ENCODE data around the gene PARD3.
"Not testable (repeated sequence)": the region's sequence is repeated elsewhere in the genome, so short reads cannot be mapped to it uniquely, and the experiment has no call there.

The PARD3 gene

DNA sequence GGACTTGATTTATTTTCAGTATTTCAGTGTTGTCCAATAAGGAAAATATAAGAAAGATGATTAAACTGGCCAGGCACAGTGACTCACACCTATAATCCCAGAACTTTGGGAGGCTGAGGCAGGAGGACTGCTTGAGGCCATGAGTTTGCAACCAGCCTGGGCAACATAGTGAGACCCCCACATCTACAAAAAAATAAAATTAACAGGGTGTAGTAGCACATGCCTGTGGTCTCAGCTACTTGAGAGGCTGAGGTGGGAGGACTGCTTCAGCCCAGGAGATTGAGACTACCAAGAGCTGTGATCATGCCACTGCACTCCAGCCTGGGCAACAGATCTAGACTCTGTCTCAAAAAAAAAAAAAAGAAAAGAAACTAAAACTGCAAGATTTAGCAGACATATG, 138.0 kb downstream of the PARD3 start:
- DNase-seq, result no peak

DNA sequence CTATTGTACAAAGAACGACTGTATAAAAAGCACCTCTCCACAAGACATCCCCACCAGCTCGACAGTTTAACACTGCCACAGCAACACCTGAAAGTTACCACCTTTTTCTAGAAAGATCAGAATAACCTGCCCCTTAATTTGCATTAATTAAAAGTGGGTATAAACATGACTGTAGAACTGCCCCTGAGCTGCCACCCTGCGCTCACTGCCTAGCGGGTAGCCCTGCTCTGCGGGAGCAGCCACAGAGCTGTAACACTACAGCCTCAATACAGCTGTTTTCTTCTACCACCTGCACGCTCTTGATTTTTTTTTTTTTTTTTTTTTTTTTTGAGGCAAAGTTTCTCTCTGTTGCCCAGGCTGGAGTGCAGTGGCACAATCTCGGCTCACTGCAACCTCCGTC, 140.9 kb downstream of the PARD3 start:
- DNase-seq, result no peak

DNA sequence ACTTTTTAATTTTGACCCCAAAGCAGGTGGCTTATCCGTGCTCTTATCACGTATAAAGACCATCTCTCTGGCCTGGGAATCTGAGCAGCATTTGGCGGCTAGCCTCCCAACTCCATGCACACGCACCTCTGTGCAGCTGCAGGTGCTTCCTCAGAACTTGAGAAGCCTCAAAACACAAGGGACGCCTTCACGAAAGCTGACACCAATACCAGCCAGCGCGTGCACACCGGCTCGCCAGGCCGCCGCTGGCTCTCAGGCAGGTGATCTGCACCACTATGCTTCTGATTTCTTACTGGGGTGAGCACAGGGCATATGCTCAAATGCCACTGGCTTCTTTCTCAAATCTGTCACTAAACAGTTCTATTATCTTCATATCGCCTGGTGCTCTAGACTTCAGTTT, 145.0 kb downstream of the PARD3 start:
- DNase-seq, result peak; percentile 57

- DNase-seq, result no peak
Observed at GRCh38 chr10:34669079-34669478, 146.0 kb downstream of the PARD3 start.

DNA sequence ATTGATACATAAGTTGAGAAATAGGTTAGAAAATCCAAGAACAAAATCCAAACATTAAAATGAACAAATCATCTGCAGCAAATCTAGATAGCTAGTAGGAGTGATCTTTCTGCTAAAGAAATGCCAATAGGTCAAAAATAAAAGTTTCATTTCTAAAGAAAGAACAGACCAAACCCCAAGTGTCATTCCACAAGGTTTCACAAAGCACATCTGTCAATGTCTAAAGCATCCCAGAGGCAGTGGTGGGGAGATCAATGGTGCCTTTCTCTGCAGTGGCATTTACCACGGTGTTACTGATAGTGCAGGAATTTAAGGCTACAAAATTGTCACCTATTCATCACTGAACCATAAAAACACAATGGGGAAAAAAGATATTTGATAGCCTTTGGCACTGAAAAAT, 147.9 kb downstream of the PARD3 start:
- DNase-seq, result no peak

DNA sequence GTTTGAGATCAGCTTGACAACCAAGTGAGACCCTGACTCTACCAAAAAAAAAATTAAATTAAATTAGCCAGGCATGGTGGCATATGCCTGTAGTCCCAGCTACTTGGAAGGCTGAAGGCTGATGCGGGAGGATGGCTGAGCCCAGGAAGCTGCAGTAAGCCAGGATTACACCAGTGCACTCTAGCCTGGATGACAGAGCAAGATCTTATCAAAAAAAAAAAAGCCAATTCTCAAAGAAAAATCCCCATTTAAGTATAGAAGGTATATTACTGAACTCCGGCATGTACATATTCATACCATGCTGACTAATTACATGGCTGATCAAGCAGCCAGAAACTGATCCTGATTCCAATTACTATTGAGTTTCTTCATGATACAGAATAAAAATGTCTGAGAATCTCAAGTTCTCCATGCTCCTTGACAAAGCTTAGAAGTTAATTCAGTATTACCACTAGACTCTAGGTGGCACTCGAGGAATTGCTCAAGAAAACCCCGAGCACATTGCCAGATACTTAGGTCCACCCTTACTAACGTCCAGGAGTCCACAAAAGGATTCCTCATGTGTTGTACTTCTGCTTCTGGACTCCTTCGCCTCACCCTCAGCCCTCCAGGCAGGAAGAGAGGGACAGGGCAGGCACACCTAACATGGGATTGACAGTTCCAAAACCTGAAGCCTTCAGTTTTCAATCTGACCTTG, 148.9 kb downstream of the PARD3 start:
- no peak for DNase-seq

GRCh38 chr10:34664706-34665105, 150.4 kb downstream of the PARD3 start:
- no peak for DNase-seq

GRCh38 chr10:34661580-34661979, 153.5 kb downstream of the PARD3 start:
- no peak for DNase-seq

GRCh38 chr10:34658934-34659333, 156.2 kb downstream of the PARD3 start:
- no peak for DNase-seq

DNA sequence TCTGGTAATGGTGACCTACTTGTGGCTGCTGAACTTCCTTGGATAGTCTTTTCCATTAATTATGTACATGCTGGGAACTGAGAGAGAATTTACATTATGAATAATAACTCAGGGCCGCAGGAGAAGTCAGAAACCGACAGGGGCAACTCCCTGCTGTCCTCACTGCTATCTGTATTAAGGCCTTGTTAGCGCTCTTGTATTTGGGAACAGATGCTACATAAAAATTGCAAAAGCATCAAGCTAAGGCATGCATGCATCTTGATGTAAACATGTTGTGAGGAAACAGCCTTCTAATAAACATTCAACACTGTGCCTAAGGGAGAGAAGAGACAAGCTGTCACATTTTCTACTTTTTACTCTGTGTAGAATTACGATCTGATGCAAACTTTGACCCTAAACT, 158.4 kb downstream of the PARD3 start:
- no peak for DNase-seq

DNA sequence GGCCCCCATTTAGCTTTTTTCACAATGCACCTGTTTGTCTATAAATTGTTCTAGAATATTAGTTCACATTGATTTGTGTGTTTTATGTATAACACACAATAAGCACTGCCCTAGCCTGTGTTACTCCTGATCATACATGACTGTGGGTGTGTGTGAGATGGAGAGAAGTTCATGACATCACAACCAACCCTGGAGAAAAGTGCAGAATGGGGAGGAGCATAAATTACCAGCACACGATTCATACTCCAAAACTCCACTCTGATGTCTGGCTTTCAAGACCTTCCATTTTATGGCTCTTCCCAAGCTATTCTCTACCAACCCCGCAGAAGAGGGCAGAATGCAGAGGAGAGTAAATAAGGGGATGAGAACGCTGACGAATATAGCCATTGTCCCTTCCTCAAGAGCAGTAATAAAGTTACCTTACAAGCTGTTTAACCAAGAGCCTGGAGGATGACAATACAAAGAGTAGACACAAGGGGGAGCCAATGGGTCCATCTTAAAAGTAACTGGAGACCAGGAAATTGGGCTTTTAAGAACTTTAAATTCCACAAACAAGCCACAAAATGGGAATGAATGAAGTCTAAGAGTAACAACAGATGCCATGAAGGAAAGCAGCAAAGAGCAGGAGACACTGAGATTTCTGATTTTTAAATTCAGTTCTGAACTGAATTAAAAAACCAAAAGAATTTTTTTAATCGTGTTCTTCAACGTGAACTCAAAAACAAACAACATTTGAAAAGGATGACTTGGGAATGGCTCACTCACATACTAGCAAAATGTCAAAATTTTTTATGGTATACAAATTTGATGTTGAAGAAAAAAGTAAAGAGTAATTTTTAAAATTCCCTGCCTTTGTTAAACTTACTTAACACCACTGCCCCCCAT, 159.6 kb downstream of the PARD3 start:
- DNase-seq, result peak; percentile 20

- no peak for DNase-seq
Observed at GRCh38 chr10:34654211-34654610, 160.9 kb downstream of the PARD3 start.

GRCh38 chr10:34653530-34653929, 161.6 kb downstream of the PARD3 start:
- DNase-seq, result no peak

DNA sequence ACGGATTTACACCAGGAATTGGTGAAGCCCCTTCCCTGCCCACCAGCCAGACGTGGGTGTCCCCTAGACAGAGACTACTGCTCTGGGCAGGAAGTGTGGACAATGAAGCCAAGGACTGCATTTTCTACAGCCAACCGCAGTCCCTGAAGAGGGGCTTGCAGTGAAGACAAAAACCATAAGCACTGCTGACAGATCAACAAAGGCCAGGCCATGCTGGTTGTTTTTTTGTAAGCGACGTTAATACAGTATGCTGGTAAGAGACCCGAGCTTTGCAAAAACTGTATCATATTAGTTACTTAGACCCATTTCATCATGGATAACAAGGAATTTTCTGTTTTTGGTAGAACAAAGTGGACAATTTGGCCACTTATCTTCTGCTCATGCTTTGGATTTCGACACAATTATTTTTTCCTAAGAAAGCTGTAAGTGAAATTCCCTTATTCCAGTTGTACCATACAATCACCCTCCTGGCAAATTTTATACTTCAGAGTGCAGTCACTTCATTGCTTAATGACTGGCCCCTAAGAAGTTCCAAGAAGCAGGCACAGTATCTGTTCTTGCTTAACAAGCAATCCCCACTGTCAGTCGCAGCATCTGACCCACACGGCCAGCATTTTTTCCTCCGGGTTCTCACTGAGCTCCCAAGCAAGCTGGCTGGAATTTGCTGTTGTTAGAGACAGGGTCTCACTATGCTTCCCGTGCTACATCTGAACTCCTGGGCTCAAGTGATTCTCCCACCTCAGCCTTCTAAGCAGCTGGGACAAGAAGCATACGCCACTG, 163.5 kb downstream of the PARD3 start:
- DNase-seq, result no peak

DNA sequence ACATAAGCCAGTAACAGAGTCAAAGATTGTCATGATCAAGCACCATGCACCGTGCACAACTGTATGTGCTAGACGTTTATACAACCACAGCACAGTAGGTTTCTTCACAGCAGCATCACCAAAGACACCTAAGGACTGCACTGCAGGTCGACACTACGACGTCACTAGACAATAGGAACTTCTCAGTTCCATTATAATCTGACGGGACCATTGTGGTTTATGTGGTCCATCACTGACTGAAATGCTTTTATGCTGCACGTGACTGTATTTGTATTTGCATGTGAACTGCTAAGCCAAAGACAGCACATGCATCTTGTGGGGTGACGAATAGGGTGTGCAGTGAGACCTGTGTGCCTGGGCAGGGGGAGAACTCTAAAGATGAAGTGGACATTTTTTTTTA, 164.9 kb downstream of the PARD3 start:
- DNase-seq, result no peak

- no peak for DNase-seq
Observed at GRCh38 chr10:34649385-34649784, 165.7 kb downstream of the PARD3 start.

DNA sequence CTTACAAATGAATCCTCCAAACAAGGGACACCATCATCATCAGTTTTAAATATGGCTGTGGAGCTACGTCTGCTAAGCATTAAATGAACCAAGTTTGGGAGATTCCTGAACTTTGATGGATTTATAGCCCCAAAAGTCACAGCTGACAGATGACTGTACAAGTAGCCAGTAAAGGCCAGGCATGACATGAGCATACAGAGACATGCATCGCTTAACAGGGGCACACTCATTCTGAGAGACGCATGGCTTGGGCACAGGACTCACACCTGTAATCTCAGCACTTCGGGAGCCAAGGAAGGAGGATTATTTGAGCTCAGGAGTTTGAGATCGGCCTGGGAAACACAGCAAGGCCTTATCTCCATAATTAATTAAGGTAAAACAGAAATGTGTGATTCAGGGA, 166.2 kb downstream of the PARD3 start:
- DNase-seq, result no peak

DNA sequence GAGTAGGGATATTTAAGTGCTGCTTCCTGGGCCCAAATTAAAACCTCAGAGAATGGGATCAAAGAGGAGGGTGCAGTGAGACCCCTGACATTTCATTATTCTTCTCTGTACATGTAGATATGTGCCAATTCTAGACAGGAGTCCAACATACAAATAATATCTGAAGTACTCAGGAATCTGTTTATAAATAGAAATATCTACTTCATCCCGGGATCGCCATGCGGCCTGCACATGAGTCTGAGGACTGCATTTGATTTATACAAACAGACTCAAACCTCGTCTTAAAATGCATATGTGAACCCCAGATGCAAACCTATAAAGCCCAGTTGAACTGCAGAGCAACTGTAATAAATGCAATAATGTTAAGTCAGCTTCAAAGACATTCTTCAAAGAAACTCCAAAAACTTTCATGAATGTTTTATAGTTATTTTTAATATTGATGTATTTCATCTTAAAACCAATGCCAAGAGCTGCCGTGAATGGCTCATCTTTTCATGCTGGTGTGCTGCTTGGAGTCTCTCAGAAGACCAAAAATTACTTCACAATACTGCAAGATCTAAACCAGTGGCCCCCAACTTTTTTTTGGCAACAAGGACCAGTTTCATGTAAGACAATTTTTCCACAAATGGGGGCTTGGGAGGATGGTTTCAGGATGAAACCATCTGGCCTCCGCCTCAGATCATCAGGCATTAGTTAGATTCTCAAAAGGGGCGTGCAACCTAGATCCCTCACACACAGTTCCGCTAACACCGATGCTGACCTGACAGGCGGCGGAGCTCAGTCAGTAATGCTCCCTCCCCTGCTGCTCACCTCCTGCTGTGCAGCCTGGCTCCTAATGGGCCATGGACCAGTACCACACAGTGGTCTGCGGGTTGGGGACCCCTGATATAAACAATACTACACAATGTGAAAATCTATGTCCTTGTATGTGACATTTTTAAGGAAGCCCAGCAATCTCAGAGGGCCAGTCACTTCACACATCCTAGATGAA, 166.9 kb downstream of the PARD3 start:
- DNase-seq, result no peak

DNA sequence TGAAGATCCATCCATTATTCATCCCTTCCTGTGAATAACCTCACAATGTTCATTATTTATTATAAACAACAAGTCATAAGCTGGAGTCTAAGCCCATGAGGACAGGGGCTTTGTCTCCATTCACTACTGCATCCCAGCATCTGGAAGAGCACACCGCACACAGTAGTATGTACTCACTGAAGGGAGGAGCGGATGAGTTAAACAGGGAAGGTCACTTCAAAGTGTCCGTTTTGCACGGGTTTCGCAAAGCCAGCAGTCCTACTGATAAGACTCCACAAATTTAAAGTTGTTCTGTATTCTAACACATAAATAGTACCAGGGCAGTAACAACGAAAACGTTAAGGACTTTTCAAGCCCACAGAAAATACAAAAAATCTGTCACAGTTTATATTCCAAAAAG, 167.9 kb downstream of the PARD3 start:
- DNase-seq, result no peak

DNA sequence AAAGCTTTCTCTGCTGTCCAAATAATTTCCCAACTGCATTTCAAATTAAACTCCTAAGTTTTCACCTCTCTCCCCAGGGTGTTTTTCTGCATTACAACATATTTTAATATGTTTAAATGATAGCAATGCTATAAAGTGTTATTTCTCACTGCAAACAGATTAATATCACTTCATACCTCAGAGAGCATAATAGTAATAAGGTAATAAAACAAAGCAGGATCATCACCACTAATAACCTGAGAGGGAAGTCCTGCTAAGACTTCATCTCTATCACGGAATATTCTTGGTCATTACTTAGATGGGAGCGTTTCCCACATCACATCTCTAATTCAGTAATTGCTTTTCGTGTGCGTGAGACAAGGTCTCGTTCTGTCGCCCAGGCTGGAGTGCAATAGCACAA, 168.8 kb downstream of the PARD3 start:
- no peak for DNase-seq

DNA sequence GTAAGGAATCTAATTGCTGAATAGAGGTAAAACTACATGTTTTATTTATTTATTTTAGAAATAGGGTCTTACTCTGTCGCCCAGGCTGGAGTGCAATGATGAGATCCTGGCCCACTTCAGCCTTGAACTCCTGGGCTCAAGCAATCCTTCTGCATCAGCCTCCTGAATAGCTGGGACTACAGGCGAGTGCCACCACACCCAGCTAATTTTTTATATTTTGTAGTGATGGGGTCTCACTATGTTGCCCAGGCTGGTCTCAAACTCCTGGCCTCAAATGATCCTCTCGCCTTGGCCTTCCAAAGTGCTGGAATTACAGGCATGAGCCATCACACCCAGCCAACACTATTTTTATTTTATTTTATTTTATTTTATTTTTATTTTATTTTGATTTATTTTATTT, 170.3 kb downstream of the PARD3 start:
- DNase-seq, result not testable (repeated sequence)

DNA sequence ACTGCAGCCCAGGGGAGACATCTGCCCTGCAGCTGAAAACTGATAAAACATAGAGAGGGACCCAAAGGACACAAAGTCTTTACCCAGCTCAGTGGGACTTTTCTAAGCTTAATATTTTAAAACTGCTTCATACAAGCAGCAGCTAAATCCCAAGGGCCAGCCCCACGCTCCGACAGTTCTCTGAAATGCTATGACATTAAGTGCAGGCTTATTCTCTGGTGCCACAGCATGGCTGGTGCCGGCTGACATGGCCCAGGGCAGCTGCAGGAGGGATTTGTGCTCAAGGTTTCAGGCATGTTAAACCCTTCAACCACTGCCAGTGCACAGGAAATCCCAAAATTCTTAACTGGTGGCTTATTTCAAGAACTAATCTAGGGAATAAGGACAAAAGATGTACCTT, 170.9 kb downstream of the PARD3 start:
- no peak for DNase-seq
